Right forelimb (tissue), 1 donor: ENCODE measurements around the gene NTPCR.
"Not testable (repeated sequence)": the region's sequence is repeated elsewhere in the genome, so short reads cannot be mapped to it uniquely, and the experiment has no call there.

Experiments used
- DNase-seq: peaks from one replicate; pipeline ENCODE4 v3.0.0-alpha.2; 2018

NTPCR gene

DNA sequence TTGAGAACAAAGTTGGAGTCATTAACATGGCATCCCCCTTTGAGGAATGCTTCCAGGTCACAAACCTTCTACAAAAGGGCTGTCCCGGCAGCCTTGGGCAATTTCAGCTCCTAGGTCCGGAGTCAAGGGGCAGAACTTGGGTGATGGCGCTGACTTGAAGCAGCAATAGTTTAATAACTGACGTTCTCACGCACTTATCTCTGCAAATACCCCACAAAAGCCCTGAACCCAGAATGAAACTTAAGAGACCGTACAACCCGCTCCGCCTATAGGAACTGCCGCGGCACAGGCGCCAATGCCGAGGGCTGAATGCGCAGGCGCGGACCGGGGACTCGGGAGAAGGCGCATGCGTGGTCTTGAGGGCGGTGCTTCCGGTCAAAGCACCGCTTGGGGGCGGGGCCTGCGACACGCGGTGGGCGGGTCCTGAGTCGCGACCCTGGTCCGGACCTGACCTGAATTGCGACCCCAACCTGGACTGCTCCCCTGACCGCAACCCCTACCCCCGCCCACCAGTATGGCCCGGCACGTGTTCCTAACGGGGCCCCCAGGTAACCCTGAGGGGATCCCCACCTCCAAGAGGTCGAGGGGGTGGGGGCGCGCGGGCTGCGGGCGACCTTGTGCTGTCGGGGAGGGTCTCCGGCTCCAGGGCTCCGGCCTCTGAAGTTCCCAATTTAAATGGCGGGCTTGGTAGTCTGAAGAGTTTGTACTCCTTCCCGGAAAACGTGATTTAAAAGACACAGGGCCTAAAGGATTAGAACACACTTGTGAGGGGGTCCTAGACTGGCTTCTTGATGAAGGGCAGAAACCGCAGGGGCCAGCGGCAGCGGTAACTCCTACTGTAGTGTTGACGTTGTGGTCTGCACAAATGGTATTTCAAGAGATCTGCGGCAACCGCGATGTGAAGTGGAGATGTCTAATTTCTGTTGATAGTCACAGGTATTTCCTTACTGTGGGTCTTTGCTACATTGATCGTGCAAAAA is at the start of gene NTPCR:
TSS of gene NTPCR (plus strand) at position 415 of the 980 bp plus-strand sequence. CDS start at position 515, 100 bp downstream.
- DNase-seq, result peak; percentile 97

- DNase-seq, result no peak
Observed at GRCh38 chr1:232900818-232901217, 49.6 kb upstream of the NTPCR start.

- DNase-seq, result no peak
Observed at GRCh38 chr1:232901255-232901654, 49.2 kb upstream of the NTPCR start.

- DNase-seq, result no peak
Observed at GRCh38 chr1:232902774-232903350, 47.5 kb upstream of the NTPCR start.

GRCh38 chr1:232904131-232904530 is 46.3 kb upstream of the NTPCR start:
- no peak for DNase-seq

DNA sequence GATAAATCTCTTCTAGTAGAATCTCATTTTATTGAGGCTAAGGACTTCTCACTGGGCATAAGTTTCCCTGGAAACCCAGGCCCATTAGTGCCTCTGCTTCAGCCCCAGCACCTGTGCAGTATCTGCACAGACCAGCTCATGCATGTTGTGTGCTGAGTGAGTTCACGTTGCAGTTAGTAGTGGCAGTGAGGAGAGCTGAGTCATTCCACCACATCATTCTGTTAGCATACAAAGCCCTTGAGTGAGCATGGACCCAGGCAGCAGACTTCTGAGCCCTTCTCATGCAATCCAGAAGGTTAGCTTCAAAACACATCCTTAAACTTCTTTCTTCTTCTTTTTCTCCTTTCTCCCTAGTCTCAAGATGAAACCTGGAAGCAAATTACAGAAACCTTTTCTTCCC is 45.8 kb upstream of the NTPCR start:
- no peak for DNase-seq

DNA sequence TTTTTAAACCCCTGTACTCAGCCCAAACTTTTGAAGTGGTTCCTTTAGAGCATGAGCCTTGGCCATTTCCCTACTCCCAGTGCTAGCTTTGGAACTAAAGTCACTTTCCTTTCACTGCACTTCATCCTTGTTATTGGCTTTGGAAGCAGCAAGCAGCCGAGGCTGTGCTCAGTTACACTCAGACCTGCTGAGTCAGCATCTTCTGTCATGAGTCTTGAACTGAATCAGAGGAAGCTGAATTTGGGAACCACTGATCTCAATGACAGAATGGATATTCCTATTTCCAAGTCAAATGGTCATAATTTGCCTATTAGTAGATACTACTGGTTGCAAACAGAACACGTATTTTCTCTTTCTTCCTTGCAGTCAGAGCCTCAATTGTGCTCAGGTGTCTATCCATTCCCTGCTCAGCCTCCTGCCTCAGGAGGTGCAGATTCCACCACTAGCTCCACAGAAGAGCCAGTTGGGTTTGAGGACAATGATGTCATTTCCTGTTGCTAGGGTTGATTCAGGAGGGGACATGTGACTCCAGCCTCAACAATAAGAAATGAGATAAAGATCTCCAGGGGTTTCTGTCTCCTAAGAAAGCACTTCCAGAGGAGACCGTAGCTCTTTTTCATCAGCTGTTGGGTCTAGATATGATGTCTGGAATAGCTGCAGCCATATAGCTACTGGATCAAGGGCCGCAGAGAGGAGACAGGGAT is 44.9 kb upstream of the NTPCR start:
- DNase-seq, result no peak

- no peak for DNase-seq
Observed at GRCh38 chr1:232906441-232906840, 44.0 kb upstream of the NTPCR start.

DNA sequence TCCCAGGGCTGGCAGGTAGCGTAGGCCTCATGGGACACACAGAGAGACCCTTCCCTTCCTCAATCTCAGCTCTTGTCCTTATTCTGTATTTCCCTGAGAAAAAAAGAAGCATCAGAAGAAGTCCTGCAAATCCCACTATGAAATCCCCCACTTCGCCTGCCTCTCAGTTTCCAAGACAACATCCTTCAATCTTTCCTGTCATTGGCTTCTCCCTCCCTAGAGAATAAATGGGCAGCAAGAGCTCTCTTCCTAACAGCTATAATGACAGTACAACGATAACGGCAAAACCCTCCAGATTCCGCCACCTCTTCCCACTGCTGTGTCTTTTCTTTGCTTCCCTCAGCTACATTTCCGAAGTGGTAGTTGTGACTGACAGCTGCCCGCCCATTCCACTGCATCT is 41.6 kb upstream of the NTPCR start:
- no peak for DNase-seq

DNA sequence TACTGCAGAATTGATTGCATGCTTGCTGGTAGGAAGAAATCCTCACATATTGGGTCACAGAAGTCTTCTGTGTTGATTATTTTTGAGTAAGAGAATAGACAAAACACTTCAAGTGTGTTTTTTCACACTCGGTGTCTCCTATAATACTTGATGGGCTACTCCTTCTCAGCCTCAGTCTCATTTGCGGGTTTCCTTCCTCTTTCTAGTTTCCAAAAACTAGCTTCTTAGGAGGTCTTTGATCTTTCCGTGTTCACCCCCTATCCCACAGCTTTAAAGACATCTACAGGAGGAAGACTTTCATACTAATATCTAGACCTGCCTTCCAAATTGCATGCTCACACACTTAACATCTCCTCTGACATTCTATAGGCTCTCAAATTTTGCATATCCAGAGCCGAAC is 40.7 kb upstream of the NTPCR start:
- DNase-seq, result no peak

GRCh38 chr1:232911027-232911599 is 39.3 kb upstream of the NTPCR start:
- DNase-seq, result no peak

- no peak for DNase-seq
Observed at GRCh38 chr1:232912845-232913580, 37.4 kb upstream of the NTPCR start.

- not testable (repeated sequence) for DNase-seq
Observed at GRCh38 chr1:232914271-232914670, 36.1 kb upstream of the NTPCR start.

GRCh38 chr1:232915212-232915611 is 35.2 kb upstream of the NTPCR start:
- DNase-seq, result no peak

DNA sequence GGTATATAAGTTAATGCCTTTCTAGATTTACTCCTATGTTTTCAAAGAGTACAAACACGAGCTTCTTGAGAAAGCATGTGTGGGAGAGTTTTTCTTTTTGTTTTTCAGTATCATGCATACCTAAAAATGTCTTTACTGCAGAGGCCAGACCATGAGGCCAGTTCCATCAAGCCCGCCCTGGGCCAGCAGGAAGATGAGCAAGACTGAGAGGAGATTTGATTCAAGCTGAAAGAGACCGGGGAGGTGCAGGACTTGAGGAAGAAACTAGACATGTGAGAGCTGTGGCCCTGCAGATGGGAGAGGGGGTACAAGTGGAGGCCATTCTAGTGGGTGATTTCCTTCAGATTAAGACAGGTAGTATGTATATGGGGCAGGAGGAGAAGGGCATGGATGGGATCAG is 33.4 kb upstream of the NTPCR start:
- no peak for DNase-seq

DNA sequence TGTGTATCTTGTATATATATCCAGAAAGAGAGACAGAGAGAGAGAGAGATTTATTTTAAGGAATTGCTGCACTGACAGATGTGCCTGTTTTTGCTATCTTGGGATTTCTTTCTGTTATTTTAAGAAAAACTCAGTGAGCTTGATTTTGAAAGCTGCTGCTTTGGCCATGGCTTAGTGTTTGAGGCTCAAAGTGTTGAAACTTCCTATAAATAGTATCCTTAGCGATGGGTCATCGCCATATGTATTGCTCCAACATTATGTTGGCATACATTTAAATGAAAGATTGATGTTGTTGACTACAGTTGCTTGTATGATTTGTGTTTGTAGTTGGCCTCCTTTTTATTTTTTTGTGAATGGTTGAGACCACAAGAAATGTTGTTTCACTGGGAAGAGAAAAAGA is 29.0 kb upstream of the NTPCR start:
- DNase-seq, result no peak

- DNase-seq, result no peak
Observed at GRCh38 chr1:232922485-232922884, 27.9 kb upstream of the NTPCR start.

DNA sequence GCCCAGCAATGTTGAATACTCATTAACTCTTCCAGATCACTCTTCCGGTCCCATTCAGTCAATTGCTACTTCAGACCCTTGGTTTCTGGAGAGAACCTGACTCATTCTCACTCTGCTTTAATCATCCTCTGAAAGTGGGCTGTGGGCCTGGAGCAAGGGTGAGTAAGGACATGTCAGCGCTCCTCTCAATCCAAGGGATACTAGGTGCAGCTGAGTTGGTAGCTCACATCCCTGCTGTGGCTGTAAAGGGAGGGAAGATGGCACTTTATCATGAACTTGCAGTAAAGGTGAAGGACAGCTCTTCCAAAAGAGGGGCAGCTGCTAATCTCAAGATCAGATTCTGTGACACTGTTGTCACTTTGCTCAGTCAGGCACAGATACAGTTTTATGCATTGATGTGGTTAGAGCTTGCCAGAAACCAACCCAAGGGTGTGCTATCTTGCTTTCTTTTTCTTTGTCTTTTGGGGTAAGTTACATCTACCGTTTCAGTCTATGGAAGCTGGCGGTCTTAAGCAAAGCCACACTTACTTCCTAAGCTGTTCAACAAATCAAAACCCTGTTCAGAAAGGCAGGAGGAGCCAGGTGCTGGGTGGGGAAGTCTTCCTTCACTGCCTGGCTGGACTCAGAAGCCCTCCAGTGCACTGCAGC is 26.5 kb upstream of the NTPCR start:
- no peak for DNase-seq

GRCh38 chr1:232924874-232925273 is 25.5 kb upstream of the NTPCR start:
- no peak for DNase-seq

DNA sequence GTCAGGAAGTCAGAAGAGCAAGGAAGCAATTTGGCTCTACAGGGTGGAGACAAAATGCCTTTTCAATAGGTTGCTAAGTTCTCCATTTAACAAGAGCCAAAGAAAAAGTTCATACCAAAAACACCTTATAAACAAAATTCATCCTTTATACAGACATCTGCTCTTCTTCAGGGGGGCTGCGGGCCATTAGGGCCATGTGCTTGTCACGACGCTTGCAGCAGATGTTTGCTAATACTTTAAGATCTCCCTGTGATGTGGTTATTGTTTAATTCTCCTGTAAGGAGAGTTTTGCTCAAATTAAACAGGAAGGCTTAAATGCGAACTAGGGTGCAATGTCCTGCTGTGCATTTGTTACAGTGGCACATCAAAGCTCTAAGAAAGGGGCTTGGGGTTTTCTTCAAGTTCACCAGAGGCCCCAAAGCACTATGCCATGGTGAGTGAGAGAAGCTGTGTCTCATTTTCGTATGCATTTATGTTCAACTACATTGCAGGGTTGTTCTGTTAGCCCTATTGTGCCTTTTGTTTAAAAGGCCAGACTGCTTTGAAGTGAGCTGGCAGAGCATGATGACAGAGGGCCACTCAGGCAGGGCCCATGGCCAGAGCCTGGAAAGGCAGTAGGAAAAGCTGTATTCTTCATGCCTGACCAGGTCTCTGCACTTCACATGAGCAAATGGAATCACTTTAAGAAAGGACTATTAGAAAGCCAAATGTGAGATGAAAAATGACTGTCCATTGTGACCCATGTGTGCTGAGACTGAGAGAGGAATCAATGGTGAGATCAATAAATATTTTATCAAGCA is 24.8 kb upstream of the NTPCR start:
- DNase-seq, result no peak

GRCh38 chr1:232927166-232927565 is 23.2 kb upstream of the NTPCR start:
- DNase-seq, result not testable (repeated sequence)
